Measurements from ENCODE around the gene NOS3. TPM values are rescaled to one million over a fixed set of nuclear protein-coding genes. Genes with fewer than 3 reads are reported as not detected.

The NOS3 gene
- total and polyA plus RNA-seq, 9 of the 15 experiments (the other 6 are each of a cell fraction or from before 2014, with no cell fraction given), result 1.1 to 121 (median 23.6) TPM

DNA sequence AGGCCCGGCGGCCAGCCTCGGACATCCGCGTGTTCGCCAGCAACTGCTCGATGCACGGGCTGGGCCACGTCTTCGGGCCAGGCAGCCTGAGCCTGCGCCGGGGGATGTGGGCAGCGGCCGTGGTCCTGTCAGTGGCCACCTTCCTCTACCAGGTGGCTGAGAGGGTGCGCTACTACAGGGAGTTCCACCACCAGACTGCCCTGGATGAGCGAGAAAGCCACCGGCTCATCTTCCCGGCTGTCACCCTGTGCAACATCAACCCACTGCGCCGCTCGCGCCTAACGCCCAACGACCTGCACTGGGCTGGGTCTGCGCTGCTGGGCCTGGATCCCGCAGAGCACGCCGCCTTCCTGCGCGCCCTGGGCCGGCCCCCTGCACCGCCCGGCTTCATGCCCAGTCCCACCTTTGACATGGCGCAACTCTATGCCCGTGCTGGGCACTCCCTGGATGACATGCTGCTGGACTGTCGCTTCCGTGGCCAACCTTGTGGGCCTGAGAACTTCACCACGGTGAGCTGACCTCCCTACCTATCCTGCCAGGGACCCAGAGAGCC is 58.2 kb downstream of the NOS3 start:
- intact Hi-C loops (cut with micrococcal nuclease), result no loop called here
- no peaks in the 10 kb centered on the region for H3K79me2 ChIP-seq (ENCODE audit: control insufficient read depth, insufficient read depth, low read length)
- no peak overlapping the region for H3K27ac ChIP-seq (ENCODE audit: extremely low read depth, low read depth, low read length)
- no peaks in the 10 kb centered on the region for H3K27me3 ChIP-seq (ENCODE audit: control insufficient read depth in 2 of 2, insufficient read depth in 2 of 2, low read length in 2 of 2)
- no peaks in the 10 kb centered on the region for H3K9me3 ChIP-seq (replicated peaks; ENCODE audit: control insufficient read depth, insufficient read depth, low read depth, low read length)
- peak overlapping the region in 1 of 2 experiments; percentile 65; a peak in 2 of 4 replicates for H3K9ac ChIP-seq (ENCODE audit: insufficient read depth in 1 of 2, low read depth in 2 of 2, low read length in 2 of 2)
- H3K4me1 ChIP-seq (replicated peaks in 1 of 2; ENCODE audit: control insufficient read depth in 2 of 2, insufficient read depth in 2 of 2, low read length in 2 of 2), result peaks cover 7 to 63% of the 10 kb centered on the region in 2 experiments; a peak in 3 of 5 replicates
- FAIRE-seq (no peak), DNase-seq (ENCODE audit: extremely low read depth in 1 of 4, low spot score in 3 of 4) (peak in 2 of 4 experiments; percentile 16 to 29), ATAC-seq (no peak)
- H4K20me1 ChIP-seq (replicated peaks; ENCODE audit: control insufficient read depth, insufficient read depth, low read length), result no peaks in the 10 kb centered on the region; the same call in 1 of the 2 replicates
- no peaks in the 10 kb centered on the region for H3K9me1 ChIP-seq (ENCODE audit: control insufficient read depth, insufficient read depth, low read length)
- POLR2A ChIA-PET, result interaction anchor here (0.7 to 3.1 kb wide), 3 partner anchors 10 to 45 kb away, joined by 4 to 23 read pairs (median 4); no protein-coding TSS in a partner anchor
- H2AFZ ChIP-seq (ENCODE audit: low read depth, low read length), result no peak overlapping the region
- WGBS (ENCODE audit: insufficient coverage, low coverage, missing lambda C conversion rate), result 74% methylated on average over 38 of the region's 38 CpGs
- in situ Hi-C loops (cut with MboI), result no loop called here
- no peak overlapping the region for H3K4me3 ChIP-seq
- H3K4me2 ChIP-seq (ENCODE audit: insufficient read depth, low read length), result no peak overlapping the region
- CTCF ChIA-PET (ENCODE audit: low intra/inter-chr PET ratio), result no interaction called here
- BruUV-seq (replicated peaks), result no TSS peak
- H3K36me3 ChIP-seq (ENCODE audit: control insufficient read depth, insufficient read depth, low read length), result peaks cover 16% of the 10 kb centered on the region
- TF ChIP-seq POLR2G (IDR thresholded peaks at IDR 0.05; ENCODE audit: low read depth, low read length) (peak; percentile 60), XRCC4 (IDR thresholded peaks at IDR 0.05; ENCODE audit: extremely low read depth, insufficient read depth, insufficient read length) (no peak), HDAC6 (IDR thresholded peaks at IDR 0.05; ENCODE audit: low read depth, low read length) (no peak), IFI16 (CRISPR knock-in tag; IDR thresholded peaks at IDR 0.05) (no peak), ZNF232 (CRISPR knock-in tag; IDR thresholded peaks at IDR 0.05) (no peak)
- TF ChIP-seq, protein P1, sequence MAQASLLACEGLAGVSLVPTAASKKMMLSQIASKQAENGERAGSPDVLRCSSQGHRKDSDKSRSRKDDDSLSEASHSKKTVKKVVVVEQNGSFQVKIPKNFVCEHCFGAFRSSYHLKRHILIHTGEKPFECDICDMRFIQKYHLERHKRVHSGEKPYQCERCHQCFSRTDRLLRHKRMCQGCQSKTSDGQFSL (CRISPR knock-in tag; IDR thresholded peaks at IDR 0.05), result peak; percentile 53; the same call in 1 of the 2 replicates
- TF ChIP-seq, protein P1 (tag; IDR thresholded peaks at IDR 0.05), result no peak
- TF ChIP-seq, protein P2, sequence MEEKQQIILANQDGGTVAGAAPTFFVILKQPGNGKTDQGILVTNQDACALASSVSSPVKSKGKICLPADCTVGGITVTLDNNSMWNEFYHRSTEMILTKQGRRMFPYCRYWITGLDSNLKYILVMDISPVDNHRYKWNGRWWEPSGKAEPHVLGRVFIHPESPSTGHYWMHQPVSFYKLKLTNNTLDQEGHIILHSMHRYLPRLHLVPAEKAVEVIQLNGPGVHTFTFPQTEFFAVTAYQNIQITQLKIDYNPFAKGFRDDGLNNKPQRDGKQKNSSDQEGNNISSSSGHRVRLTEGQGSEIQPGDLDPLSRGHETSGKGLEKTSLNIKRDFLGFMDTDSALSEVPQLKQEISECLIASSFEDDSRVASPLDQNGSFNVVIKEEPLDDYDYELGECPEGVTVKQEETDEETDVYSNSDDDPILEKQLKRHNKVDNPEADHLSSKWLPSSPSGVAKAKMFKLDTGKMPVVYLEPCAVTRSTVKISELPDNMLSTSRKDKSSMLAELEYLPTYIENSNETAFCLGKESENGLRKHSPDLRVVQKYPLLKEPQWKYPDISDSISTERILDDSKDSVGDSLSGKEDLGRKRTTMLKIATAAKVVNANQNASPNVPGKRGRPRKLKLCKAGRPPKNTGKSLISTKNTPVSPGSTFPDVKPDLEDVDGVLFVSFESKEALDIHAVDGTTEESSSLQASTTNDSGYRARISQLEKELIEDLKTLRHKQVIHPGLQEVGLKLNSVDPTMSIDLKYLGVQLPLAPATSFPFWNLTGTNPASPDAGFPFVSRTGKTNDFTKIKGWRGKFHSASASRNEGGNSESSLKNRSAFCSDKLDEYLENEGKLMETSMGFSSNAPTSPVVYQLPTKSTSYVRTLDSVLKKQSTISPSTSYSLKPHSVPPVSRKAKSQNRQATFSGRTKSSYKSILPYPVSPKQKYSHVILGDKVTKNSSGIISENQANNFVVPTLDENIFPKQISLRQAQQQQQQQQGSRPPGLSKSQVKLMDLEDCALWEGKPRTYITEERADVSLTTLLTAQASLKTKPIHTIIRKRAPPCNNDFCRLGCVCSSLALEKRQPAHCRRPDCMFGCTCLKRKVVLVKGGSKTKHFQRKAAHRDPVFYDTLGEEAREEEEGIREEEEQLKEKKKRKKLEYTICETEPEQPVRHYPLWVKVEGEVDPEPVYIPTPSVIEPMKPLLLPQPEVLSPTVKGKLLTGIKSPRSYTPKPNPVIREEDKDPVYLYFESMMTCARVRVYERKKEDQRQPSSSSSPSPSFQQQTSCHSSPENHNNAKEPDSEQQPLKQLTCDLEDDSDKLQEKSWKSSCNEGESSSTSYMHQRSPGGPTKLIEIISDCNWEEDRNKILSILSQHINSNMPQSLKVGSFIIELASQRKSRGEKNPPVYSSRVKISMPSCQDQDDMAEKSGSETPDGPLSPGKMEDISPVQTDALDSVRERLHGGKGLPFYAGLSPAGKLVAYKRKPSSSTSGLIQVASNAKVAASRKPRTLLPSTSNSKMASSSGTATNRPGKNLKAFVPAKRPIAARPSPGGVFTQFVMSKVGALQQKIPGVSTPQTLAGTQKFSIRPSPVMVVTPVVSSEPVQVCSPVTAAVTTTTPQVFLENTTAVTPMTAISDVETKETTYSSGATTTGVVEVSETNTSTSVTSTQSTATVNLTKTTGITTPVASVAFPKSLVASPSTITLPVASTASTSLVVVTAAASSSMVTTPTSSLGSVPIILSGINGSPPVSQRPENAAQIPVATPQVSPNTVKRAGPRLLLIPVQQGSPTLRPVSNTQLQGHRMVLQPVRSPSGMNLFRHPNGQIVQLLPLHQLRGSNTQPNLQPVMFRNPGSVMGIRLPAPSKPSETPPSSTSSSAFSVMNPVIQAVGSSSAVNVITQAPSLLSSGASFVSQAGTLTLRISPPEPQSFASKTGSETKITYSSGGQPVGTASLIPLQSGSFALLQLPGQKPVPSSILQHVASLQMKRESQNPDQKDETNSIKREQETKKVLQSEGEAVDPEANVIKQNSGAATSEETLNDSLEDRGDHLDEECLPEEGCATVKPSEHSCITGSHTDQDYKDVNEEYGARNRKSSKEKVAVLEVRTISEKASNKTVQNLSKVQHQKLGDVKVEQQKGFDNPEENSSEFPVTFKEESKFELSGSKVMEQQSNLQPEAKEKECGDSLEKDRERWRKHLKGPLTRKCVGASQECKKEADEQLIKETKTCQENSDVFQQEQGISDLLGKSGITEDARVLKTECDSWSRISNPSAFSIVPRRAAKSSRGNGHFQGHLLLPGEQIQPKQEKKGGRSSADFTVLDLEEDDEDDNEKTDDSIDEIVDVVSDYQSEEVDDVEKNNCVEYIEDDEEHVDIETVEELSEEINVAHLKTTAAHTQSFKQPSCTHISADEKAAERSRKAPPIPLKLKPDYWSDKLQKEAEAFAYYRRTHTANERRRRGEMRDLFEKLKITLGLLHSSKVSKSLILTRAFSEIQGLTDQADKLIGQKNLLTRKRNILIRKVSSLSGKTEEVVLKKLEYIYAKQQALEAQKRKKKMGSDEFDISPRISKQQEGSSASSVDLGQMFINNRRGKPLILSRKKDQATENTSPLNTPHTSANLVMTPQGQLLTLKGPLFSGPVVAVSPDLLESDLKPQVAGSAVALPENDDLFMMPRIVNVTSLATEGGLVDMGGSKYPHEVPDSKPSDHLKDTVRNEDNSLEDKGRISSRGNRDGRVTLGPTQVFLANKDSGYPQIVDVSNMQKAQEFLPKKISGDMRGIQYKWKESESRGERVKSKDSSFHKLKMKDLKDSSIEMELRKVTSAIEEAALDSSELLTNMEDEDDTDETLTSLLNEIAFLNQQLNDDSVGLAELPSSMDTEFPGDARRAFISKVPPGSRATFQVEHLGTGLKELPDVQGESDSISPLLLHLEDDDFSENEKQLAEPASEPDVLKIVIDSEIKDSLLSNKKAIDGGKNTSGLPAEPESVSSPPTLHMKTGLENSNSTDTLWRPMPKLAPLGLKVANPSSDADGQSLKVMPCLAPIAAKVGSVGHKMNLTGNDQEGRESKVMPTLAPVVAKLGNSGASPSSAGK (IDR thresholded peaks at IDR 0.05), result no peak

Data from K562 (cell line).